DND-41 (cell line): ENCODE data around the gene ZNF398.

Experiments used
- CTCF ChIP-seq: IDR thresholded peaks from 2 replicates; pipeline ENCODE4 v1.5.1; 2012; ENCODE audit warnings: borderline replicate concordance, low read length, moderate library complexity, mild to moderate bottlenecking; ENCODE audit not compliant: poor library complexity, severe bottlenecking; ENCODE audit errors: extremely low read depth
- EZH2 ChIP-seq: IDR thresholded peaks from 3 replicates; pipeline ENCODE4 v1.6.1; 2012; ENCODE audit warnings: borderline replicate concordance, low read depth, mild to moderate bottlenecking, moderate library complexity, low read length, inconsistent platforms; ENCODE audit not compliant: severe bottlenecking

- TF ChIP-seq CTCF (no peak), EZH2 (no peak)
Measured at GRCh38 chr7:149145031-149145845, 2.0 kb upstream of the ZNF398 start.
